Chondrocyte (in vitro differentiated cells): Measurements from ENCODE around the gene TREH. TPM values are rescaled to one million over a fixed set of nuclear protein-coding genes. Genes with fewer than 3 reads are reported as not detected.

ENCODE experiments used
- DNase-seq: peaks from one replicate; pipeline ENCODE4 v3.0.0; 2021; ENCODE audit warnings: mixed read lengths, low spot score
- H3K27ac Mint-ChIP-seq: one replicate; pipeline ENCODE4 v1.8.0; 2021; ENCODE audit warnings: mild to moderate bottlenecking, moderate library complexity, mixed read lengths; ENCODE audit not compliant: unreplicated experiment
- H3K27me3 Mint-ChIP-seq: 2 replicates; pipeline ENCODE4 v1.8.0; 2021; ENCODE audit warnings: low read depth, mixed read lengths
- H3K36me3 Mint-ChIP-seq: 2 replicates; pipeline ENCODE4 v1.8.0; 2021; ENCODE audit warnings: low read depth, mixed read lengths
- H3K4me1 Mint-ChIP-seq: 2 replicates; pipeline ENCODE4 v1.8.0; 2021; ENCODE audit warnings: low read depth, mild to moderate bottlenecking, mixed read lengths
- H3K4me3 Mint-ChIP-seq: one replicate; pipeline ENCODE4 v1.8.0; 2021; ENCODE audit warnings: mild to moderate bottlenecking, moderate library complexity, mixed read lengths; ENCODE audit not compliant: unreplicated experiment
- H3K9me3 Mint-ChIP-seq: 2 replicates; pipeline ENCODE4 v1.8.0; 2021; ENCODE audit warnings: low read depth, mixed read lengths
- CTCF ChIP-seq: fragments of 200-600 bp; sonication (generic); IDR thresholded peaks from 2 replicates; pipeline ENCODE4 v1.5.0; 2021; ENCODE audit warnings: antibody characterized with exemption, mild to moderate bottlenecking, moderate library complexity
- total RNA-seq: library from RNA; stranded (reverse); gene quantifications from 3 replicates; pipeline ENCODE4 v1.2.1, GENCODE V29; 2021

Gene TREH
- total RNA-seq, 1 donor from 2014 or later = not detected

- Mint-ChIP-seq H3K27me3 (no peaks in the 10 kb centered on the region), H3K4me3 (no peak overlapping the region), H3K27ac (peak overlapping the region; percentile 12), H3K4me1 (peaks cover 57% of the 10 kb centered on the region), H3K36me3 (peaks cover 28% of the 10 kb centered on the region), H3K9me3 (no peaks in the 10 kb centered on the region)
- peak; percentile 51 for DNase-seq
- no peak for TF ChIP-seq CTCF
Observed at GRCh38 chr11:118625036-118625690, 54.3 kb downstream of the TREH start.

GRCh38 chr11:118623269-118623655 is 56.2 kb downstream of the TREH start:
- H3K36me3 Mint-ChIP-seq = peaks cover 22% of the 10 kb centered on the region
- H3K9me3 Mint-ChIP-seq = no peaks in the 10 kb centered on the region
- H3K4me1 Mint-ChIP-seq = peaks cover 63% of the 10 kb centered on the region
- peak overlapping the region; percentile 85 for H3K4me3 Mint-ChIP-seq
- H3K27ac Mint-ChIP-seq = peak overlapping the region; percentile 99
- H3K27me3 Mint-ChIP-seq = no peaks in the 10 kb centered on the region
- peak; percentile 91 for DNase-seq
- no peak for TF ChIP-seq CTCF

- Mint-ChIP-seq H3K9me3 (no peaks in the 10 kb centered on the region), H3K4me1 (peaks cover 67% of the 10 kb centered on the region), H3K27ac (peak overlapping the region; percentile 99), H3K27me3 (no peaks in the 10 kb centered on the region), H3K4me3 (peak overlapping the region; percentile 85), H3K36me3 (peaks cover 18% of the 10 kb centered on the region)
- no peak for TF ChIP-seq CTCF
- peak; percentile 79 for DNase-seq
Observed at GRCh38 chr11:118622376-118623268, 56.8 kb downstream of the TREH start.

GRCh38 chr11:118621784-118622375 is 57.6 kb downstream of the TREH start:
- H3K4me1 Mint-ChIP-seq = peaks cover 74% of the 10 kb centered on the region
- H3K4me3 Mint-ChIP-seq = peak overlapping the region; percentile 85
- H3K36me3 Mint-ChIP-seq = peaks cover 14% of the 10 kb centered on the region
- no peaks in the 10 kb centered on the region for H3K27me3 Mint-ChIP-seq
- no peak for TF ChIP-seq CTCF
- DNase-seq = peak; percentile 79
- H3K9me3 Mint-ChIP-seq = no peaks in the 10 kb centered on the region
- peak overlapping the region; percentile 99 for H3K27ac Mint-ChIP-seq
